Amygdala (tissue), 56 donors: Measurements from ENCODE around the gene HSD17B7.
"Not testable (repeated sequence)": the region's sequence is repeated elsewhere in the genome, so short reads cannot be mapped to it uniquely, and the experiment has no call there.

ENCODE experiments used
- DNase-seq, 56 donors: peaks; one replicate each; lab custom pipeline; 2025; lab: John Stamatoyannopoulos, UW

HSD17B7 gene, protein sequence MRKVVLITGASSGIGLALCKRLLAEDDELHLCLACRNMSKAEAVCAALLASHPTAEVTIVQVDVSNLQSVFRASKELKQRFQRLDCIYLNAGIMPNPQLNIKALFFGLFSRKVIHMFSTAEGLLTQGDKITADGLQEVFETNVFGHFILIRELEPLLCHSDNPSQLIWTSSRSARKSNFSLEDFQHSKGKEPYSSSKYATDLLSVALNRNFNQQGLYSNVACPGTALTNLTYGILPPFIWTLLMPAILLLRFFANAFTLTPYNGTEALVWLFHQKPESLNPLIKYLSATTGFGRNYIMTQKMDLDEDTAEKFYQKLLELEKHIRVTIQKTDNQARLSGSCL

DNA sequence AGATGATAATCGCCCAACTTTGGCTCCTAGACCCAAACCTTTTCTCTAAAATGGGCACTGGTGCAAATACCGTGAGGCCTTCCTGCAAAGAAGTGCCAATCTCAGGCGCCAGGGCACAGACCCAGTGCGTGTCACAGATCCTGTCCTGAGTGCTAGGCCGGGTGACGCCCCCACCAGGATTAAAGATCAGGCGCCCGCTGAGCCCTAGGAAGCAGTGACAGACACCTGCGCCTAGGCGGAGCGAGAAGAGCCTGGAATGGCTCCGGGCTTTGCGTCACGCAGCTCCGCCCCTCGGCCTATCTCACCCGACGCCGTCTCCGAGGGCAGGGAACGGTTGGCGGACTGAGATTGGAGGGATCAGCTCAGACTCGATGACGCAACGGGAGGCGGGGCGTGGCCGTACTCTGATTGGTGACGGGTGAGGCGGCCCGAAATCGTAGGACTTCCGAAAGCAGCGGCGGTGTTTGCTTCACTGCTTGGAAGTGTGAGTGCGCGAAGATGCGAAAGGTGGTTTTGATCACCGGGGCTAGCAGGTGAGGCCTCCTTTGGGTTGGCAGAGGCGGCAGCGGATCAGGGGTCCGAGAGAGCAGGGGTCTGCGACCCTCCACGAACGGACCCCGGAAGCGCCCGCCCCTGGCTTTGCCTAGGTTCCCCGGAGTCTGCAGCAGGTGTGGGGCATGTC is at the start of gene HSD17B7:
TSS of gene HSD17B7 (plus strand) at position 400 of the 682 bp plus-strand sequence. CDS start at position 499, 99 bp downstream.
- DNase-seq = peak; percentile 10 to 93 (median 75)

DNA sequence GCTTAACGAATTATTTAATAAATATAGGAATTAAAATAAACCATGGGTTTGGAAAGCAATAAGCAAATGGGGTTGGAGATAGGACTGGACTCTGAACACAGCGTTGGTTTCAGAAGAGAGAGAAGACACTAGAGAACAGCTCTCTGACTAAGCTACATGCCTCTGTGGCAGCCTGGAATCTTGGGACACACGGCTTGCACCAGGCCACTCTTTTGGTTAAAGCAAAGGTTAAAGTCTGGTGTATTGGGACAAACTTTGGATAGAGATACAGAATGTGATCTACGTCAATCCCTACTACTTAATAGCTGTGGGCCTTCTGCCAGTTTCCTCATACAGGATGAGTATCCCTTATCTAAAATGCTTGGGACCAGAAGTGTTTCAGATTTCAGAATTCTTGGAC is 49.7 kb upstream of the HSD17B7 start:
- no peak for DNase-seq

DNA sequence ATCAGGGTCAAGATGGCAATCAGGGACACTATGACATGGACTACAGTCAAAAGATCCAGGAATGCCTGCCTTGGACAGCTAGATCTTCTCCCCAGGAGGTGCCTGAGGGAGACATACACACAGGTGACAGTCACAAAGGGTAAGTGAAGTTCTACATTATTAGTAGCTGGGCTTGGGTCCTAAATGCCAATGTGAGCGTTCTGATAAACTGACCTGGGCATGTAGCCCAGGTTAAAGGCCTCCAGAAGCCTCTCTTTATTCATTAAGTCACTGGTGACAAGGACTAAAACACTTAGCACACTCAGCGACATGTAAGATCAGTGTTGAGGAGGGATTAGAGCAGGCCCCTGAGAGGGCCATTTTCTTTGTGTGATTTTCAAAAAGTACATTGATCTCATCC is 48.9 kb upstream of the HSD17B7 start:
- no peak for DNase-seq

DNA sequence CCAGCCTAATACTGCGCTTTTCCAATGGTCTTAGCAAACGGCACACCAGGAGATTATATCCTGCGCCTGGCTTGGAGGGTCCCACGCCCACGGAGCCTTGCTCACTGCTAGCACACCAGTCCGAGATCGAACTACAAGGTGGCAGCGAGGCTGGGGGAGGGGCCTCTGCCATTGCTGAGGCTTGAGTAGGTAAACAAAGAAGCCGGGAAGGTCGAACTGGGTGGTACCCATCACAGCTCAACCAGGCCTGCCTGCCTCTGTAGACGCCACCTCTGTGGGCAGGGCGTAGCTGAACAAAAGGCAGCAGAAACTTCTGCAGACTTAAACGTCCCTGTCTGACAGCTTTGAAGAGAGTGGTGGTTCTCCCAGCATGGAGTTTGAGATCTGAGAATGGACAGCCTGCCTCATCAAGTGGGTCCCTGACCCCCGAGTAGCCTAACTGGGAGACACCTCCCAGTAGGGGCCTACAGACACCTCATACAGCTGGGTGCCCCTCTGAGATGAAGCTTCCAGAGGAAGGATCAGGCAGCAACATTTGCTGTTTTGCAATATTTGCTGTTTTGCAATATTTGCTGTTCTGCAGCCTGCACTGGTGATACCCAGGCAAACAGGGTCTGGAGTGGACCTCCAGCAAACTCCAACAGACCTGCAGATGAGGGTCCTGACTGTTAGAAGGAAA is 44.1 kb upstream of the HSD17B7 start:
- not testable (repeated sequence) for DNase-seq

GRCh38 chr1:162753001-162753658 is 37.4 kb upstream of the HSD17B7 start:
- DNase-seq = no peak

DNA sequence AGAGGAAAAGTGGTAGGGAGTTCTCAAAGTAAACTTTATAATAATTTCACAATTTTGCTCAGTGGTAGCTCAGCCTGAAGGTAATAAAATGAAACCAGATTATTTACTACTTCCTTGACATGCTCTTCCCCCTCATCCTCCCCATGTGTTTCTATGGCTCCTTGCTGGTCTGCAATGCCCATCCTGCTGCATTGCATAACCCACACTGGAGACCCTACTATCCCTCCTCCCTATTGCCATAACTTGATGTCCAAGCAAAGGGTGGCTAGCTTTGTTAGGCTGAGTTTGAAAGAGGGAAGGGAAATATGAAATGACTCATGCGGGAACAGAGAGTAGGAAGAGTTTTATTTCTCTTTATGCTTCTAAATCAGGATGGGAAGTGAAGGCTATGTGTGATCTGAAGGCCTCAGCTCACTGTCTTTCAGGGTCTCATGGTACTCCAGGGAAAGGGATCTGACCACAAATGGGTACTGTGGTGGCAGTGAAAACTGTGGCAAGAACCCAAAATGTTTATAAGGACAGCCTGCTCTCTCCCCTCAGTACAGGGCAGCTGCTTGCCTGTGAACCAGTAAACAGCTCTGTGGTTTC is 36.4 kb upstream of the HSD17B7 start:
- DNase-seq = no peak

DNA sequence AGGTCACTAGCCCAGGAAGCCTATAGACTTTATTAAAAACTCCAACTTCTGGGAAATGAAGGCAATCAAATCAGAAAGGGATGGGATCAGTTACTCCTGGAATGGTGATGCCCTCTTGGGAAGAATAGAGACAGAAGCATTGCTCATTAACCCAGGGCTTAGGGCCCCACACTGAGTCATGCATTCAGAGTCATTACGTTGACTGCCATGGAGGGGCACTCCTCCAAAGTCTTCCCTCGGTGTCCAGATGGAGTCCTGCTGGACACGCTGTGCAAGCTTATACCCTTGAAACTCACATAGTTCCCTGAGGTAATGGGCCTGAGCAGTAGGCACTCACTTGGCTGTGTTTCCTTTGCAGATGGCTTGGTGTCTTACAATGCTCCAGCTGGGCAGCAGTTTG is 35.2 kb upstream of the HSD17B7 start:
- no peak for DNase-seq

- no peak for DNase-seq
Measured at GRCh38 chr1:162756523-162756922, 34.0 kb upstream of the HSD17B7 start.

GRCh38 chr1:162757476-162757875 is 33.0 kb upstream of the HSD17B7 start:
- DNase-seq = no peak

DNA sequence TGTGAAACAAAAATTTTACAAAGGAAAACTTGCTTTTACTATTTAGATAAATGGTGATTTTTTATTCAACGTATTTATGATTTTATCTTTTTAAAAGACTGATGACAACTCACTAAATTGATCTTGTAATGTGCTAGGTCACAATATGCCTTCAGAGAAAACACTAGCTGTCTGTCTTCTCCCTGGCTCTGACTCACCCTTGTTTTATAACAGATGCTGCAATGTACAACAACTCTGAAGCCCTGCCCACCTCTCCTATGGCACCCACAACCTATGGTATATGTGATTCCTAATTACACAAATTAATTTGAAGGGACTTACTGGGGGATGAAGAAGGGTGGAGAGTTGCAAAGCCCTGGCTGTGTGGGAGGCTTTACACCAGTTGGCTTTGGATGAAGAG is 24.7 kb upstream of the HSD17B7 start:
- DNase-seq = no peak

- no peak for DNase-seq
Measured at GRCh38 chr1:162772571-162773154, 17.8 kb upstream of the HSD17B7 start.

GRCh38 chr1:162774007-162774406 is 16.5 kb upstream of the HSD17B7 start:
- no peak for DNase-seq

- no peak for DNase-seq
Measured at GRCh38 chr1:162779043-162779442, 11.5 kb upstream of the HSD17B7 start.

DNA sequence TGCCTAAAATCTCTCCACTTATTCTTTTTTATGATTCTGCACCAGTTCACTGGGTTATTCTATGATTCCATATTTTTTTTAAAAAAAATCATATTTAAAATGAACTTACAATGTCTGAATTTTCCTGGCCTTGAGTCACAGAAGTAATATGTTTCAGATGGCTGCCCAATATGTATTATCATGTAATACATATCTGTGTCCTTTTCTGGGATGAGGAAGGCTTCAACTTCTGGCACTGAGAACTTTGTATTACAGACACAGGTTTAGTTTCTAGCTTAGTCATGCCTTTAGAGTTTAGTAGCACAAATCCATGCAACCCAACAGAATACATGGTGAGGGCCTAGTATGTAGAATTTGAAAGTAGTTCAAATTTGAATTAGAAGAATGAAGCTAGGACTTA is 7.8 kb upstream of the HSD17B7 start:
- no peak for DNase-seq

- not testable (repeated sequence) for DNase-seq
Measured at GRCh38 chr1:162784926-162785325, 5.6 kb upstream of the HSD17B7 start.

DNA sequence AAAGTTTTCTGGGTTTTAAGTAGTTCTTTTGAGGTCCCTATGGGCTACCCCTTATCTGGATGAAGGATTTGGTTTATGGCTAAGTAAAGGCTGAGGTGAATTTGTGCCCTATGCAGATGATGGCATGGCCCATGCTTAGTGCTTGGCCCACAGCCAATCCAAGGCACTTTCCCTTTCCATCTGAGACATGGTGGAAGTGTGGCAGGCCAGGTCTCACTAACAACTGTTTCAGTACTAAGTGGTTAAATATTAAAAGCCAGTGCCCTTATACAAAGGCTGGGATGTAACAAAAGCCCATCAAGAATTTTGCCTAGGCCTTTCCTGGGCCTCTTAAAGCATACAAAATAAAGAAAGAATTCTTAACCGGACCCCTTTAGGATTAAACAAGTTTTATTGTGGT is 1.7 kb upstream of the HSD17B7 start:
- not testable (repeated sequence) for DNase-seq

DNA sequence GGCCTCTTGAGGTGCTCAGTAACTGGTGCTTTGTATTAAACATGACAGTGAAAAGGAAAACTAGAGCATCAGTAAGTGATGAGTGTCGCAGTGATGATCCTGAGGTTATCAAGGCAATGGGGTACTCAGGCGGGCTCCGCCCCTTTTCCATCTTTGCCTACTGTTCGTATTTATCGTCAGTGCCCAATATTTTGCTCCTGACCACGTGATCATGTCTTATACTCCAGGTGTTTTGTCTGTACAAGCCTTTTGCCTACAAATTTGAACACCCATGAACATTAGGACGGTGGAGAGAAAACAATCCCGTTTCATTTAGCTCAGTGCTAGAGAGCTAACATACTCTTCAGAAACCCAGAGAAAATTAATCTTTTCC is 469 bp downstream of the HSD17B7 start:
- peak in 2 of 56 donors; percentile 3 to 12 for DNase-seq

GRCh38 chr1:162794284-162794683 is 3.8 kb downstream of the HSD17B7 start:
- not testable (repeated sequence) for DNase-seq

DNA sequence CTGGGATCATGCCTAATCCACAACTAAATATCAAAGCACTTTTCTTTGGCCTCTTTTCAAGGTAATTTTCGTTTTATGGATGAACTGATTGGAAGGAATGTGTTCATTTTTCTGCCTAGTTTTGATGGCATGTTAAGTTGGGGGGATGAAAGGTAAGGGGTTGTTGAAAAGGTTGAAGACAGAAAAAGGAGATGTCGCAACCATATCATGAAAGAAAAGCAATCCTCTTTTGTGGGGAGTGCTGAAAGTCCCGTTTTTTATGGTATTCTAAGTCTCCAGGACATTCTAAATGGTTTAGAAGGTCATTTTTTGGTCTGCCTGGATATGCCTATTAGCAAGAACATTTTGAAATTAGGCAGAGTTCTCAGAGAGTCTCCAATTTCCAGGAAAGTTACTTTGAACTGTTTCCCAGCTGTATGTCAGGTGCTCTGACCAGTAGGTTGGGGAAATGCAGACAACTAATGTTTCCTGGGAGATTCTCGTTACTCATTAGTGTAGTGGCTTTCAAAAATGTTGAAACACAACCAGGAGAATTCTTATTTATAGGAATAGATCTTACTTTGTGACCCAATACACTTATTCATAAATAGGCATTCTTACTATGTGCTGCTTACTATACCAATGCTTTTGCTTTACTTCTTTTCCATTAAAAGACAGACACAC is 6.2 kb downstream of the HSD17B7 start:
- not testable (repeated sequence) for DNase-seq
